Lower leg skin (tissue), 4 donors: ENCODE measurements around the gene NCAPG2. TPM values are rescaled to one million over a fixed set of nuclear protein-coding genes. Genes with fewer than 3 reads are reported as not detected.

ENCODE experiments used
- DNase-seq, 2 donors: peaks; one replicate each; pipeline ENCODE4 v3.0.0-alpha.2; 2019; ENCODE audit warnings: low spot score in 2 of 2
- H3K4me3 ChIP-seq: fragments of 200-600 bp; sonication (generic); 2 replicates; pipeline ENCODE4 v1.5.1; 2017; ENCODE audit warnings: mild to moderate bottlenecking, low read depth; ENCODE audit not compliant: poor library complexity, severe bottlenecking
- POLR2A ChIP-seq, 2 donors: fragments of 450-650 bp; IDR thresholded peaks; one replicate each; pipeline ENCODE4 v1.6.1; 2016 to 2017; ENCODE audit warnings: antibody characterized with exemption in 2 of 2, mild to moderate bottlenecking in 1 of 2, moderate library complexity in 1 of 2
- WGBS, 2 donors: methylation state at CpG; one replicate each; pipeline ENCODE4 v1.1.5; 2018; 5-methylcytosine and 5-hydroxymethylcytosine counted together
- intact Hi-C: fragments of 100-400 bp; cut with DNase I; formaldehyde crosslinking; loops from one replicate; pipeline ENCODE4 v1.15.0; 2023; ENCODE audit warnings: low total_unique reads
- total RNA-seq, 4 donors: library from RNA; depleted of rRNA; stranded (reverse); fragments of >200 nt; gene quantifications; one replicate each; pipeline ENCODE4 v1.1.0, GENCODE V29; 2016
- TF ChIP-seq, protein P1 (sequence below), 3 donors: fragments of 450-650 bp; IDR thresholded peaks; one replicate each; pipeline ENCODE4 v1.5.1; 2016; ENCODE audit warnings: antibody characterized with exemption in 3 of 3, mild to moderate bottlenecking in 3 of 3, moderate library complexity in 2 of 3

Gene NCAPG2
- total RNA-seq, 4 donors from 2014 or later, result 5.2 to 9.7 (median 6.1) TPM

DNA sequence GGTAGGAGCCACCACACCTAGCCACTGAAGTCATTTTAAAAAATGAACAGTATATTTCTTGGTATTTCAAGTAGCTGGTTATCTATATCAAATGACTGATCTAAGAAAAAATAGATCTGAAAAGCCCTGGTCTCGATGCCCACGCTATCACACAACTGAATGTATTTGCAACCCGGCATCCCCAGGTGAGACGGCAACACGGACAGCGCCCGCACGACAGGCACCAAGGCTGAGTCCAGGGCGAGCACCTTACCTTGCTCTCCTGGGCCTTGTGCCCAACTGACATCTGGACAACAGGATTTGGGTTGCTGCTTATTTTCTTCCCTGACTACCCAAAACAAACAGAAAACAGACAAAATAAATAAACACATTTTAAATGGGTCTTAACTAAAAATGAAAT lies 44.8 kb upstream of the NCAPG2 start:
- DNase-seq, result peak in 1 of 2 donors; percentile 84
- intact Hi-C loops, result no loop called here
- WGBS, 2 donors, result 91 to 93% methylated on average over 9 of the region's 9 CpGs
- TF ChIP-seq, protein P1, sequence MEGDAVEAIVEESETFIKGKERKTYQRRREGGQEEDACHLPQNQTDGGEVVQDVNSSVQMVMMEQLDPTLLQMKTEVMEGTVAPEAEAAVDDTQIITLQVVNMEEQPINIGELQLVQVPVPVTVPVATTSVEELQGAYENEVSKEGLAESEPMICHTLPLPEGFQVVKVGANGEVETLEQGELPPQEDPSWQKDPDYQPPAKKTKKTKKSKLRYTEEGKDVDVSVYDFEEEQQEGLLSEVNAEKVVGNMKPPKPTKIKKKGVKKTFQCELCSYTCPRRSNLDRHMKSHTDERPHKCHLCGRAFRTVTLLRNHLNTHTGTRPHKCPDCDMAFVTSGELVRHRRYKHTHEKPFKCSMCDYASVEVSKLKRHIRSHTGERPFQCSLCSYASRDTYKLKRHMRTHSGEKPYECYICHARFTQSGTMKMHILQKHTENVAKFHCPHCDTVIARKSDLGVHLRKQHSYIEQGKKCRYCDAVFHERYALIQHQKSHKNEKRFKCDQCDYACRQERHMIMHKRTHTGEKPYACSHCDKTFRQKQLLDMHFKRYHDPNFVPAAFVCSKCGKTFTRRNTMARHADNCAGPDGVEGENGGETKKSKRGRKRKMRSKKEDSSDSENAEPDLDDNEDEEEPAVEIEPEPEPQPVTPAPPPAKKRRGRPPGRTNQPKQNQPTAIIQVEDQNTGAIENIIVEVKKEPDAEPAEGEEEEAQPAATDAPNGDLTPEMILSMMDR (IDR thresholded peaks at IDR 0.05), result no peak
- TF ChIP-seq POLR2A (IDR thresholded peaks at IDR 0.05), result no peak
- no peak overlapping the region for H3K4me3 ChIP-seq

DNA sequence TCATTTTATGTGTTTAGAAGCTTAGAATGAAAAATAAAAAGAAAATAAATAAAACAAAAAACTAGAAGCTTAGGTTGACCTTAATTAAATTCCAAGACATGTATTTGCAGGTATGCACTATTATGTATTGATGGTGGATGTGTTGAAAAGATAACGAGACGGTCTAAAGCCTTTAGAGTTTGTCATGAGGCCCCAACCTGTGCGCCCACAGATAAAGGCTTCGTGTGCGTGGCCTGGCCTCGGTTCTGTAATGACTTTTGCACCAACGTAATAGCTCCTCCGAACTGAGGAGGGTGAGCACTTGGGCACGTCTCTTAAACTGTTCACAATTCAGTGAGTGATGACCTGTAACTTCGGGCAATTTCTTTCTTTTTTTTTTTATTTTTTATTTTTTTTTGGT lies 43.7 kb upstream of the NCAPG2 start:
- no peak for DNase-seq
- intact Hi-C loops, result no loop called here
- no peak overlapping the region for H3K4me3 ChIP-seq
- WGBS, 2 donors, result 84 to 91% methylated on average over 10 of the region's 10 CpGs
- TF ChIP-seq, protein P1 (IDR thresholded peaks at IDR 0.05), result no peak
- no peak for TF ChIP-seq POLR2A (IDR thresholded peaks at IDR 0.05)

DNA sequence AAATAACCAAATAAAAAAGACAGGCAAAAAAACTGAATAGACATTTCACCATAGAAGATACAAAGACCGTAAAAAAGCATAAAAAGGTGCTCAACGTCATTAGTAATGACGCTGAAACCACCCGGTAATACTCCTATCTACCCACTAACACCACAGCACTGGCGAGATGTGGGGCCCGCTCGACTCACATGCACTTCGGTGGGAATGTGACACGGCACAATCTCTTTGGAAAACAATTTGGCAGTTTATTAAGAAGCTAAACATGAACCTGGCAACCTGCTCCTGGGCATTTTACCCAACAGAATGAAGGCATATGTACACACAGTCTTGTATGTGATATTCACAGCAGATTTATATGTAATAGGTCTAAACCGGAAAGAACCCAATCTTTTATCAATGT lies 42.8 kb upstream of the NCAPG2 start:
- TF ChIP-seq, protein P1 (IDR thresholded peaks at IDR 0.05), result no peak
- no peak for TF ChIP-seq POLR2A (IDR thresholded peaks at IDR 0.05)
- WGBS, 2 donors, result 95 to 98% methylated on average over 10 of the region's 10 CpGs
- peak in 1 of 2 donors; percentile 48 for DNase-seq

DNA sequence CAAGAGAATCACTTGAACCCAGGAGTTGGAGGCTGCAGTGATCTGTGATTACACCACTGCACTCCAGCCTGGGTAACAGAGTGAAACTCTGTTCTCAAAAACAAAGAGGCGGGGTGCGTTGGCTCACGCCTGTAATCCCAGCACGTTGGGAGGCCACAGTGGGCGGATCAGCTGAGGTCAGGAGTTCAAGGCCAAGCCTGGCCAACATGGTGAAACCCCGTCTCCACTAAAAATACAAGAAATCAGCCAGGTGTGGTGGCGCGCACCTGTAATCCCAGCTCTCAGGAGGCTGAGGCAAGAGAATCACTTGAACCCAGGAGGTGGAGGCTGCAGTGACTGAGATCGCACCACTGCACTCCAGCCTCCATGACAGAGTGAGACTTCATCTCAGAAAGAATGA lies 42.4 kb upstream of the NCAPG2 start:
- 90% methylated on average over 9 of the region's 9 CpGs for WGBS, 2 donors
- no peak overlapping the region for H3K4me3 ChIP-seq
- intact Hi-C loops, result no loop called here
- peak in 1 of 2 donors; percentile 60 for DNase-seq
- TF ChIP-seq POLR2A (IDR thresholded peaks at IDR 0.05), result no peak
- TF ChIP-seq, protein P1 (IDR thresholded peaks at IDR 0.05), result no peak

More for the DNA sequence above, 42.8 kb upstream of the NCAPG2 start:
- intact Hi-C loops, result no loop called here
- H3K4me3 ChIP-seq, result no peak overlapping the region

DNA sequence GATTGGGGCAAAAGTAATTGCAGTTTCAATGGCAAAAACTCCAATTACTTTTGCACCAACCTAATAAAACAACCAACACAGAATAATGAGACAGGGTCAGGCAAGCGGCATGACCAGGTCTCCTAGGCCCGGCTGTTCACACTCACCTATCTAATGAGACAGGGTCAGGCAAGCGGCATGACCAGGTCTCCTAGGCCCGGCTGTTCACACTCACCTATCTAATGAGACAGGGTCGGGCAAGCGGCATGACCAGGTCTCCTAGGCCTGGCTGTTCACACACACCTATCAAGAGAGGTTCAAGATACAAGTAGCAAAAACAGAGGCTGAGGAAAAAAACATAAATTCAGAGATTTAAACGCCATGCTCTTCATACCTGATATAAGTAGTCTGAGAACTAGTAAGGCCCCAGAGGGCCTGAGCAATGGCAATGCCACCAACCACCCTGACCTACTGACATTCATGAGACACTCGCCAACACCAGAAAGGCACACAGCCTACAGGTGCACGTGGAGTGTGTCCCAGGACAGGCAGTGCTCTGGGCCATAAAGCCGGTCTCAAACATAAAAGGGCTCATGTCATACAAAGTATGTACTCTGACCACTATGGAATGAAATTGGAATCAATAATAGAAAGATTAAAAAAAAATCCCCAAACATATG lies 40.6 kb upstream of the NCAPG2 start:
- TF ChIP-seq POLR2A (IDR thresholded peaks at IDR 0.05), result no peak
- TF ChIP-seq, protein P1 (IDR thresholded peaks at IDR 0.05), result no peak
- intact Hi-C loops, result no loop called here
- 83% methylated on average over 10 of the region's 10 CpGs for WGBS, 2 donors
- DNase-seq, result peak in 1 of 2 donors; percentile 71
- no peak overlapping the region for H3K4me3 ChIP-seq

GRCh38 chr7:158744070-158744469 lies 39.5 kb upstream of the NCAPG2 start:
- TF ChIP-seq, protein P1 (IDR thresholded peaks at IDR 0.05), result no peak
- no peak for TF ChIP-seq POLR2A (IDR thresholded peaks at IDR 0.05)
- intact Hi-C loops, result no loop called here
- H3K4me3 ChIP-seq, result no peak overlapping the region
- 80 to 94% methylated on average over 4 of the region's 4 CpGs for WGBS, 2 donors
- no peak for DNase-seq
